ENCODE results near the gene NAPSA.

NAPSA gene

GRCh38 chr19:50383852-50384684 is 18.6 kb upstream of the NAPSA start, which contains the start of gene POLD1:
Gene POLD1, plus strand, starts transcription at chr19:50384347. Its CDS starts 14,505 bp downstream, at chr19:50398852.
- DNase-seq: peak; percentile 98

GRCh38 chr19:50383001-50383851 is 17.8 kb upstream of the NAPSA start:
- DNase-seq: no peak

GRCh38 chr19:50381881-50382729 is 16.7 kb upstream of the NAPSA start:
- no peak for DNase-seq

GRCh38 chr19:50380751-50381151 is 15.3 kb upstream of the NAPSA start:
- DNase-seq: no peak

GRCh38 chr19:50380137-50380536 is 14.7 kb upstream of the NAPSA start:
- DNase-seq: no peak

GRCh38 chr19:50379602-50380001 is 14.2 kb upstream of the NAPSA start:
- DNase-seq: no peak

- DNase-seq: no peak
These were observed 13.4 kb upstream of the NAPSA start for GRCh38 chr19:50378863-50379236.

- DNase-seq: no peak
These were observed 12.9 kb upstream of the NAPSA start for GRCh38 chr19:50378169-50378862.

GRCh38 chr19:50377517-50377916 is 12.1 kb upstream of the NAPSA start:
- no peak for DNase-seq

GRCh38 chr19:50377051-50377461 is 11.6 kb upstream of the NAPSA start:
- no peak for DNase-seq

GRCh38 chr19:50376166-50377050 is 11.0 kb upstream of the NAPSA start, which contains the start of gene NR1H2:
Gene NR1H2, plus strand, starts transcription at chr19:50376457. Its CDS starts 1,149 bp downstream, at chr19:50377606.
- DNase-seq: peak; percentile 93

- DNase-seq: no peak
These were observed 6.6 kb upstream of the NAPSA start for GRCh38 chr19:50371914-50372475.

GRCh38 chr19:50368649-50369570 is 3.5 kb upstream of the NAPSA start:
- DNase-seq: peak; percentile 30

GRCh38 chr19:50362656-50363424 is 2.6 kb downstream of the NAPSA start:
- no peak for DNase-seq

GRCh38 chr19:50362030-50362412 is 3.4 kb downstream of the NAPSA start:
- no peak for DNase-seq

GRCh38 chr19:50361290-50362029 is 4.0 kb downstream of the NAPSA start:
- no peak for DNase-seq

- DNase-seq: no peak
These were observed 6.1 kb downstream of the NAPSA start for GRCh38 chr19:50359328-50359818.
